NCI-H2196 (cell line): ENCODE measurements around the gene OR2J3.
"Not testable (repeated sequence)": the region's sequence is repeated elsewhere in the genome, so short reads cannot be mapped to it uniquely, and the experiment has no call there.

Experiments used
- DNase-seq: peaks from one replicate; lab custom pipeline; 2025; ENCODE audit not compliant: unreplicated experiment; lab: John Stamatoyannopoulos, UW

The OR2J3 gene

DNA sequence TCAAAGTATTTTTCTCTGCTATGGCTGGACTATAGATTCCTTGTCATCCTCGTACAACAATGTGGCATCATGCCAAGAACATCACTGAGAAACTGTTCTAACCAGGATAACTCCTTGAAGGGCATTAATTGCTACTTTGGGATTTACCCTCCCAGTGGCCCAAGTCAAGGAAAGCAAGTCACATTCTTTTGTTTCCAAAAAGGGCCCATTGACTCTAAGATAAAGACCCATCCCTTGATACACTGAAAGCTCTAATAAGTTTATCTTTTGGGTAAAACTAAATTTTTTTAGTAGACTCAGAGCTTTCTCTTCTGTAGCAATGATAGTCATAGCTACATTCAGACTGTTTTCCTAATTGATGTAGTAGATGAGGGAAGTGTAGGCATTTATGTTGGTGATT is at the start of gene OR2J3:
TSS of gene OR2J3 (plus strand) at position 301 of the 400 bp plus-strand sequence. CDS start 3,833 bp downstream, outside the sequence.
- no peak for DNase-seq

DNA sequence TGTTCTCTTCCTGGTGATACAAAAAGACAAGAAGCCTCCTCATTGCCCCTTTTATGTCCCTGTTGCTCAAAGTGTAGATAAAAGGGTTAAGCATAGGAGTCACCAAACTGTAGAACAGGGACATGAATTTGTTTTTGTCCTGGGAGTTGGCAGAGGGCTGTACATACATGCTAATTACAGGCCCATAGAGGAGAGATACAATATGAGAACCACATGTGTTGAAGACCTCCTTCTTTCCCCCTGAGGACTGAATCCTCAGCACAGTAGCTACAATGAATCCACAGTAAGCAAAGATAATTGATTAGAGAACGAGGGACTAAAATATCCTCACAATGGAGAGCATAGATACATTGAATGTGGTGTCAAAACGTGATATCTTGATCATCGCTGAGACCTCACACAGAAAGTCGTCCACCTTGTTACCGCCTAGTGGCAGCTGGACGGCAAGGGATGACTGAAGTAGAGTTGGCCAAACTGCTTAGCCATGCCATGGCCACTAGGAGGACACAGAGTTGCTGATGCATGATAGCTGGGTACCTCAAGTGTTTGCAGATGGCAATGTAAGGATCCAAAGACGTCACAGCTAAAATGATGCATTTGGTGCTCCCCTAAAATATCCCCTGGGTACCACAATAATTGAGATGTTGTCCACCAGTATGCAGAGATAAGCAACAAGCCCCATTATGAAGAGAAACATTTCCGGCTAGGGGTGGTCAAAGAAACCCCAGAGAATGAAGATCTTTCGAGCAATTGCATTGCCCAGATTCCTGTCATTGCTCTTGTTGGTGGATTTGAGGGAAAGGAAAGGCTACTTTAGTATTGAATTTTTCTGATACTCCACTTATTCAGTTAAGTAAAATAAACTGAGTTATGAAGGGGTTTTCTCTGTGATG is 35.8 kb upstream of the OR2J3 start:
- peak; percentile 4 for DNase-seq

DNA sequence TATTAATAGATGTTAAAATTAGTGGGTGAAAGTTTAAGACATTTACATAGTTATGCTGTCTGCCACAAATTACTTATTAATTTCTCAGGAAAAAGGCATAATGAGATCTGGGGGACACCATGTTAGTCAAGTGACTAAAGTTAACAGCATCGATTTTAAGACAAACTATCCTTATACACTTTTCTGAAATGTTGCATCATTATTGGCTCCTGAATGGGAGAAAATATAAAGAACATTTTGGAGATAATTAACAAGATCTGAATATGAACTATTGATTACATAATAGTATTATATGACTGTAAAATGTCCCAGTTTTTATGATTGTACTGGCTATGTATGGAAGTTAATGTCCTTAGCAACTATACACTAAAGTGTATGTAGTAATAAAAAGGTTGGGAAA is 28.7 kb upstream of the OR2J3 start:
- DNase-seq, result no peak

DNA sequence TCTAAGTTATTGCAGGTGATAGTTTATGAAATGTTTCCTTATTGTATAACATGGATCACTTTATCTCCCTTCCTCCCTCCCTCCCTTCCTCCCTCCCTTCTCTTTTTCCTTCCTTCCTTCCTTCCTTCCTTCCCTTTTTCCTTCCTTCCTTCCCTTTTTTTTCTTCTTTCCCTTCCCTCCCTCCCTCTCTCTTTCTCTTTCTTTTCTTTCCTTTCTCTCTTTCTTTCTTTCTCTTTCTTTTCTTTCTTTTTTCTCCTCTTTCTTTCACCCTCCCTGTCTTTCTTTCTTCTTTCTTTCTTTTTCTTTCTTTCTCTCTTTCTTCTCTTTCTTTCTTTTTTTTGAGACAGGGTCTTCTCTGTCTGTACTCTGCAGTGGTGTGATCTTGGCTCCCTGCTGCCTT is 26.5 kb upstream of the OR2J3 start:
- no peak for DNase-seq

DNA sequence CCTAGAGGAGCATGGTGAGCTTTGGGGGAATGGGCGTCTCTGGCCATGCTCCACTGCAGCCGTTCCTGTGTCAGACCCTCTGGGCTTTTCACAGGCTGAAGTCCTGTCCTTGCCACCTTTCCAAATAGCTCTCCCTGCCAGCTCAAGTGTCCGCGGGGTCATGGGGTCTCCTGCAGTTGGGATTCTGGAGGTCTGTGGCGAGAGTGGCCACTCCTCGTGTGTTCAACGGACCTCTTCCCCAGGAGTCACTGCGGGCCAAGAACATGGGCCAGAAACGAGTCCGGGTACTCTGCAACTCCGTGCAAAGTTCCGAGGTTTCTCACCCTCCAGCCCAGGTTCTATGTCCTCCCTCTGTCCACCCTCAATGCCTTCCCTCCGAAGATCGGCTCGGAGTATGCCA is 25.4 kb upstream of the OR2J3 start:
- no peak for DNase-seq

DNA sequence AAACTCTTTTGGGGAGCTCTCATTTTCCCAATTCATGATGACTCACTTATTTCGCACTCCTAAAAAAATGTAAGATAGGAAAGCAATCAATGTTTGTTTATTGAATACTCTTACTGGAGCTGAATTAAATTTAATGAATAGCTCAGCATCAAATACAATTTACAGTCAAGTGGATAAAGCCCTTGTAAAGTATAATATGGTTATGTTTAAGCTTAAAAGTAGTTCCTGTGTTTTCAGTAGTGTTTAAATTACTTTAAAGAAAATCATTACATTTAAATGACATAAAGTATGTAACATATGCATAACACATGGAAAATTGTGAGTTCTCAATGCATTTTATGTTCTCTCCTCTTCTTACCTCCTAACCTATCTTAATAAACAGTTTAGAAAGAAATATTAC is 20.6 kb upstream of the OR2J3 start, which contains the start of gene OR2B3:
TSS of gene OR2B3 (minus strand) at position 101 of the 400 bp plus-strand sequence. CDS start at position 36, 65 bp downstream.
- DNase-seq, result no peak

DNA sequence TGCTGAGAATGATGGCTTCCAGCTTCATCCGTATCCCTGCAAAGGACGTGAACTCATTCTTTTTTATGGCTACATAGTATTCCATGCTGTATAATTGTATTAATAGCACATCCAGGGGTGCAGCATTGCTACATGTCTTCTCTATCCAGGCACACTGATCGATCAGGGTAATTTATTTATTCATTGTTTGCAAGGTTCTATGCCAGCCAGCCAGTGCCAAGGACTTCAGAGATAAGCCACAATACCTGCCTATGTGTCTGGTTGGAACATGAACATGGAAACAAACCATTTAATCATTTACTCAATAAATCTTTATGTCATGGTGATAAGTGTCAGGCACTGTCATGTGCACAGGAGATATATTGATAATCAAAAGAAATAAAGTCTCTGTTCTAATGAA is 14.9 kb upstream of the OR2J3 start:
- no peak for DNase-seq

DNA sequence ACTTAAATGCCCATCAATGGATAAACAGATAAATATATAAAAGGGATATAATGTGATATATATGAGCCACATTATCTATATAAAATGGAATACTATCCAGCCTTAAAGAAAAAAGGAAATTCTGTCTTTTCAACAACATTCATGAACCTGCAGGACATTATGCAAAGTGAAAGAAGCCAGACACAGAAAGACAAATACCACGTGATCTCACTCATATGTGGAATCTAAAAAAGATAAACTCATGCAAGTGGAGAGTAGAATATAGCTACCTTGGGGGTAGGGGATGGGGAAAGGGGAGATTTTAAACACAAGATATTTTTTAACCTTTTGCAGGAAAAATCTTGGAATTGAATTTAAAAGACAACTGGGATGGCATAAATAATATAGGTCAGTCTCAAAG is 10.1 kb upstream of the OR2J3 start:
- no peak for DNase-seq

DNA sequence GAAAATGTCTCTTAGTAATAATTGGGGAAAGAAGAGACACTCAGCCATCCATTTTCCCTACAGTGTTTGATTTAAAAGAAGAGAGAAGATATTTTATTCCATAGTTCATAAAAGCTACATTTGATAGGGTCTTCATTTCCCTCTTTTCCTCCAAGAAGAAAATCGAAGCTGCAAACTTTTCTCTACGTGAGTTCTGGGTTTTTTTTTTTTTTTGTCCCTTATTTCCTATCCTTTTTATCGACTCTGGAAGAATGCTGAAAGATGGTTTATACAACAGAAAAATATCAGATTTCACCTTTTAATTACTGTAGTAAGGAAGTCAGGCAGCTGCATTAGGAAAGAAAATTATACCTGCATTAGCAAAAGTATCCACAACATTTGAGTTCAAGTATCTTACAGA is 8.7 kb upstream of the OR2J3 start, which contains the start of gene OR2J1:
TSS of gene OR2J1 (plus strand) at position 301 of the 400 bp plus-strand sequence. CDS start 1,453 bp downstream, outside the sequence.
- no peak for DNase-seq

DNA sequence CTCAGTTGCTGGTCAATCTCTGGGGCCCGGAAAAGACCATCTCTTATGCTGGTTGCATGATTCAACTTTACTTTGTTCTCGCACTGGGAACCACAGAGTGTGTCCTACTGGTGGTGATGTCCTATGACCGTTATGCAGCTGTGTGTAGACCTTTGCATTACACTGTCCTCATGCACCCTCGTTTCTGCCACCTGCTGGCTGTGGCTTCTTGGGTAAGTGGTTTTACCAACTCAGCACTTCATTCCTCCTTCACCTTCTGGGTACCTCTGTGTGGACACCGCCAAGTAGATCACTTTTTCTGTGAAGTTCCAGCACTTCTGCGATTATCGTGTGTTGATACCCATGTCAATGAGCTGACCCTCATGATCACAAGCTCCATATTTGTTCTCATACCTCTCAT is 4.3 kb downstream of the OR2J3 start:
- no peak for DNase-seq

DNA sequence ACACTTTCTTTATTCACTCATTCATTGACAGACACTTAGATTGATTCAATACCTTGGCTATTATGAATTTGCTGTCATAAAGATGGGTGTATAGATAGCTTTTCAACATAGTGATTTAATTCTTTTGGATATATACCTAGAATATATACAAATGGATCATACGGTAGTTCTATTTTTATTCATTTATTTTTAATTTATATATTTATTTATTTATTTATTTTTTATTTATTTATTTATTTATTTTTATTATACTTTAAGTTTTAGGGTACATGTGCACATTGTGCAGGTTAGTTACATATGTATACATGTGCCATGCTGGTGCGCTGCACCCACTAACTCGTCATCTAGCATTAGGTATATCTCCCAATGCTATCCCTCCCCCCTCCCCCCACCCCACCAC is 7.1 kb downstream of the OR2J3 start:
- not testable (repeated sequence) for DNase-seq

DNA sequence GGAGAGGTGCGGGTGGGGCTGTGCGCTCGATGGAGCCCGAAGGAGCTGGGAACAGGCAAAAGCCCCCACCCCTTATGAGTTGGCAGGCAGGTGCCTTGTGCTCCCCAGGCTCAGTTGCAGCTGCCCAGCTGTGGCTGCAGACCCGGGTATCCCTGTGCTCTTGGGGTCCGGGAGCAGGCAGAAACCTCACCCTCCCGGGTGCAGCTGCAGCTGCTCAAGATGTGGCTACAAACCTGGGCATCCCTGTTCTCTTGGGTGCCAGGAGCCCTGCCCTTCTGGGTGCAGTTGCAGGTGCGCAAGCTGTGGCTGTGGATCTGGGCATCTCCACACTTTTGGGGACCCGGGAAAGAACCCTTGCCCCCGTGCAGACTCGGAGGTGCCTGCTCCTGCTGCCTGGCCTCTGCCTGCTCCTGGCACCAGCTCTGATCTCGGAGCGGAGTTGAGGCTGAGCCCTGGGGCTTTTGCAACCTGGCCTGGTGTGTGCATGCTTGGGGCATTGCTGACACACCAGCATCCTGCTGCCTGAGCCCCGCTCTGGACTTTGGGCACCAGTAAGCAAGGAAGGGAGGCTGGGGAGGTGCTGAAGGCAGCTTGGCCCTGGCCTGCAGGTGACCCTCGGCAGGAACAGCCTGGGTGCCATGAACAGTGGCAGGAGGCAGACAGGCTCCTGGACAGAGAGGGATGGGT is 21.6 kb downstream of the OR2J3 start:
- DNase-seq, result no peak

DNA sequence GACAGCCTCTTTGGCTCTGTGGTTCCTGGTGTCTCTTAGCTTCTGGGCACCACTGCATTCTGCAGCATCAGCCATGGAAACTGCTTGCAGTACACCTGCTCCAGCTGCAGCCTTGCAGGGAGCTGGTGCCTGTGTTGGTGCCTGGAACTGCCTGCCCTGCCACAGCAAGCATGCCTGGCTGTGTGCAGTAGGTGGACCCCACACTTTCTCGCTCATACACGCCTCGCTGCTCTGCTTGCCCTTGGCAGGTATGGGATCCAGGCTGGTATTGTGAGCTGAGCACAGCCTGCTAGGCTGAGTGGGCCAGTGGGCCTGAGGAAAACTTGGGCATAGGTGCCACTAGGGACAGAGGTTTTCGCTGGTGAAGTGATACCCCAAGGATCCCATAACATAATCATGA is 22.8 kb downstream of the OR2J3 start:
- no peak for DNase-seq

DNA sequence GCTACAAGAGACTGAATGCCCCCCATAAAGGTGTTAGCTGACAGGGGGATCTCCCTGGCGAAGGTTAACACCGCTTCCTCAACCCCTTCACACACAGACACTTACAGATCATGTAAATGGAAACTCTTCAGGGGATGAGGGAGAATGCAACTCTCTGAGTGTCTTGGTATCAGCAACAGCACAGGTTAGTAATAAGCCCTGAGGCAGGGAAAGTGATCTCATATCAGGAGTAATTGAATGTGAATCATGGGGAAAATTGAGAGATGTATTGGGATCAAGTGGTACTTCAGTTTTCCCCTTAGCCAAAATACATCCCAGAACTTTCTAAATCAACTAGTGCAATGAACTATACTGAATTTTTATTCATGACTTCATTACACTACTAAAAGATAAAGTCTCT is 23.8 kb downstream of the OR2J3 start:
- DNase-seq, result no peak

DNA sequence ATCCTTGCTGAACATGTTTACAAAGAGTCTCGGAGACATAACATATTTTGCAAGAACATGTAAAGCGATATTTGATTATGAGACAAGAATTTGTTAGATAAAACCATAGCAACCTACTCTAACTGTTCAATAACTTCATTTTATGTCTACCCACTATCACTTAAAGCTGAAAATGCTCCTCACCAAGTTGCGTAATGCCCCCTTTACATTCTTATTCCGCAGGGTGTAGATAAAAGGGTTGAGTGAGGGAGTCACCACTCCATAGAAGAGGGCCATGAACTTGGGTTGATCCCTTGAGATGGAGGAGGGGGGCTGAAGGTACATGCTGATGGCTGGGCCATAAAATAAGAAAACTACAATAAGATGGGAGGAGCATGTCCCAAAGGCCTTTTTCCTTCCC is 29.9 kb downstream of the OR2J3 start:
- DNase-seq, result no peak

DNA sequence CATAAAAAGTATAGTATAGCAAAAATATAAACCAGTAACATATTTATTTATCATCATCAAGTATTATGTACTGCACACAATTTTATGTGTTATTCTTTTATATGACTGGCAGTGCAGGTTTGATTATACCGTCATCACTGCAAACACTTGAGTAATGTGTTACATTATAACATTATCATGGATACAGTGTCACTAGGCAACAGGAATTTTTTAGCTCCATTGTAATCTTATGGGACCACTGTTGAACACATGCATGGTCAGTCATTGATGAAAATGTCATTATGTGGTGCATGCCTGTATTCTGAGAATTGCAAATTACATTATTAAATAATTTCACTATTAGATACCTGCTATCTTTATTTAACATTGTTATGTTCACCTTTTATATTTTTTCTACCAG is 33.7 kb downstream of the OR2J3 start:
- DNase-seq, result no peak

DNA sequence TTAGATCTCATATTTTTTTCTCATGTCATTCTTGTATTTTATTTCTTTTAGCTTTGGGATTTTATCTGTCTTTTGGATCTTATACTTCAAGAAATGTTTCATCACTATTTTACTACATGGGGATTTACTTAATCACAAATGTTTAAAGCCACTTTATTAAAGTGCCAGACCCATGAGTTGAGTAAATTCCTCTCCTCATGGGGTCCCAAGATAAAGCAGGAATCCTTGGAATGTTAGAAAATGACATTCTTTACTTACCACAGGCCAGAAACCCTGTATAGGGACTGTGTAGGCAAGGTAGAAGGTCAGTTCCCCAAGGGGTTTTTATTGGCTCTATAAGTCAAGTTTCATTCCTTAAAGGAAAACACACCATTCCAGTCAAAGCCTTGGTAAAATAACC is 34.5 kb downstream of the OR2J3 start:
- no peak for DNase-seq

DNA sequence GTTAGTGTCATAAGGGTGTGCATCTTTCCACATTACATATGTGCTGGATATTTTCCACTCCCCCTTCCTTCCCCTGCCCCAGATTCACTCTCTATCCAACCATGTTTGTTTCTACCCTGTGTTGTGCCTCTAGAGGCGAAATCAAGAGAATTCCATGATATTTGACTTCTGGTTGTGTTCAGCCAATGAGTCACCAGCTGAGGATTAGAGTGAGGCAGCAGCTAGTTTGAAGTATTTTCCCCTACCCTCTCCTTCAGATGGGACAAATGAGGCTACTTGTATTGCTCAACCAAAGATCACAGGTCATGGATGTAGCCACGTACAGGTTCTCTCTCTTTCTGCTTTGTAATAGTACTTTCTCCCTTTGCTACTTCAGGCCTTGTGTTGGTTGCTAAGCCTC is 38.3 kb downstream of the OR2J3 start:
- DNase-seq, result no peak

DNA sequence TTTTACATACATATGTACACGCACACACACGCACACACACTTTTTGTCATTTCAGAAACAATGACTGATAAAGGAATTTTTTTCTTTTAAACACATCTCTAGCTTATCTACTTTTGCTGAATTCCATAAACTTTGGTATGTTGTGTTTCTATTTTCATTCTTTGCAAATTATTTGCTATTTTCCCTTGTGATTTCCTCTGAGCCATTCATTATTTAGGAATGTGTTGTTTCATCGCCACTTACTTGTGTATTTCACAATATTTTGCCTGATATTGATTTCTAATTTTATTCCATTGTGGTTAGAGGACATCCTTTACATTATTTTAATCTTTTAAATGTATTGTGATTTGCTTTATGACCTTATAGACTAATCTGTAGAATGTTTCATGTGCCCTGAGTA is 39.2 kb downstream of the OR2J3 start:
- no peak for DNase-seq

DNA sequence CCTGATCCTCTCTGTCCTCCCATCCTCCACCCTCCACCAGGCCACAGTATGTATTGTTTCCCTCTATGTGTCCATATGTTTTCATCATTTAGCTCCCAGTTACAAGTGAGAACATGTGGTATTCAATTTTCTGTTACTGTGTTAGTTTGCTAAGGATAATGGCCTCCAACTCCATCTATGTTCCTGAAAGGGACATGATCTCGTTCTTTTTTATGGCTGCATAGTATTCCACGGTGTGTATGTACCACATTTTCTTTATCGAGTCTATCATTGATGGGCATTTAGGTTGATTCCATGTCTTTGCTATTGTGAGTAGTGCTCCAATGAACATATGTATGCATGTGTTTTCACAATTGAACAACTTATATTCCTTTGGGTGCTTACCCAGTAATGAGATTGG is 41.6 kb downstream of the OR2J3 start:
- not testable (repeated sequence) for DNase-seq

DNA sequence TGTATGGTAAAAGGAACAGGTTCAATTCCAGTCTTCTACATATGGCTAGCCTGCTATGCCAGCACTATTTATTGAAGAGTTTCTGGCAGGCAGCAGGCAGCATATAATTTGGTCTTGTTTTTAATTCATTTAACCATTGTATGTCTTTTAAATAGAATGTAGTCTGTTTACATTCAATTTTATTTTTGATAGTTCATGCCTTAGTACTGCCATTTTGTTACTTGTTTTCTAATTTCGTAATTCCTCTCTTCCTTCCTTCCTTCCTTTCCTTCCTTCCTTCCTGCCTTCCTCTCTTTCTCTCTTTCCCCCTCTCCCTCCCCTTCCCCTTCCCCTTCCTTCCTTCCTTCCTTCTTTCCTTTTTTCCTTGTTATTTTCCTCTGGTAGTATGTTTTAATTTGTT is 45.2 kb downstream of the OR2J3 start:
- DNase-seq, result no peak

DNA sequence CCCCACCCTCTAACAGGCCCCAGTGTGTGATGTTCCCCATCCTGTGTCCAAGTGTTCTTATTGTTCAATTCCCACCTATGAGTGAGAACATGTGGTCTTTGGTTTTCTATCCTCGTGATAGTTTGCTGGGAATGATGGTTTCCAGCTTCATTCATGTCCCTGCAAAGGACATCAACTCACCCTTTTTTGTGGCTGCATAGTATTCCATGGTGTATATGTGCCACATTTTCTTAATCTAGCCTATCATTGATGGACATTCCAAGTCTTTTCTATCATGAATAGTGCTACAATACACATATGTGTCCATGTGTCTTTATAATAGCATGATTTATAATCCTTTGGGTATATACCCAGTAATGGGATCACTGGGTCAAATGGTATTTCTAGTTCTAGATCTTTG is 47.3 kb downstream of the OR2J3 start:
- DNase-seq, result not testable (repeated sequence)
